HUDEP-2 (cell line): ENCODE results near the gene RPS6KA2.
A peak's percentile ranks its signal among the peaks of the same experiment; 100 is the strongest.
"Not testable (repeated sequence)": the region's sequence is repeated elsewhere in the genome, so short reads cannot be mapped to it uniquely, and the experiment has no call there.

Source experiments
- DNase-seq, 76 experiments: peaks; one replicate each; lab custom pipeline; 2025; ENCODE audit not compliant: unreplicated experiment in 76 of 76; lab: John Stamatoyannopoulos, UW

Gene RPS6KA2

GRCh38 chr6:166413491-166413951 is 213.5 kb downstream of the RPS6KA2 start:
- DNase-seq, result no peak

GRCh38 chr6:166412911-166413384 is 214.1 kb downstream of the RPS6KA2 start:
- no peak for DNase-seq

- no peak for DNase-seq
Observed at GRCh38 chr6:166412156-166412910, 214.7 kb downstream of the RPS6KA2 start.

GRCh38 chr6:166411721-166412151 is 215.3 kb downstream of the RPS6KA2 start:
- no peak for DNase-seq

- DNase-seq, result no peak
Observed at GRCh38 chr6:166411271-166411670, 215.8 kb downstream of the RPS6KA2 start.

GRCh38 chr6:166410426-166410935 is 216.6 kb downstream of the RPS6KA2 start:
- no peak for DNase-seq

- DNase-seq, result no peak
Observed at GRCh38 chr6:166408936-166409755, 217.9 kb downstream of the RPS6KA2 start.

GRCh38 chr6:166406197-166406596 is 220.9 kb downstream of the RPS6KA2 start:
- DNase-seq, result no peak

GRCh38 chr6:166405386-166405785 is 221.7 kb downstream of the RPS6KA2 start:
- DNase-seq, result no peak

- no peak for DNase-seq
Observed at GRCh38 chr6:166402582-166403277, 224.3 kb downstream of the RPS6KA2 start.

GRCh38 chr6:166400649-166401250 is 226.3 kb downstream of the RPS6KA2 start:
- peak in 47 of 76 experiments; percentile 4 to 67 (median 32) for DNase-seq

- DNase-seq, result no peak
Observed at GRCh38 chr6:166400181-166400580, 226.9 kb downstream of the RPS6KA2 start.

- DNase-seq, result no peak
Observed at GRCh38 chr6:166398348-166398747, 228.7 kb downstream of the RPS6KA2 start.

- DNase-seq, result no peak
Observed at GRCh38 chr6:166397849-166398248, 229.2 kb downstream of the RPS6KA2 start.

- no peak for DNase-seq
Observed at GRCh38 chr6:166395778-166396177, 231.3 kb downstream of the RPS6KA2 start.

- no peak for DNase-seq
Observed at GRCh38 chr6:166395351-166395750, 231.7 kb downstream of the RPS6KA2 start.

- no peak for DNase-seq
Observed at GRCh38 chr6:166394036-166394892, 232.8 kb downstream of the RPS6KA2 start.

- no peak for DNase-seq
Observed at GRCh38 chr6:166393535-166393823, 233.6 kb downstream of the RPS6KA2 start.

- DNase-seq, result not testable (repeated sequence)
Observed at GRCh38 chr6:166392755-166393534, 234.1 kb downstream of the RPS6KA2 start.
